GM12891 (cell line): ENCODE data around the gene CPM.
"Not testable (repeated sequence)": the region's sequence is repeated elsewhere in the genome, so short reads cannot be mapped to it uniquely, and the experiment has no call there.

ENCODE experiments used
- DNase-seq: peaks from one replicate; pipeline ENCODE4 v3.0.0; 2011; ENCODE audit warnings: low spot score; ENCODE audit not compliant: insufficient read length
- FAIRE-seq: peaks from 2 replicates; lab custom pipeline; 2011; peaks lifted over from hg19 to GRCh38; lab: Jason Lieb, UNC
- PAX5 ChIP-seq: IDR thresholded peaks from 2 replicates; pipeline ENCODE4 v1.6.1; 2011; ENCODE audit warnings: low read length, moderate library complexity, mild to moderate bottlenecking; ENCODE audit not compliant: insufficient read depth, severe bottlenecking
- POLR2A ChIP-seq: IDR thresholded peaks from 2 replicates; pipeline ENCODE4 v1.6.1; 2011; ENCODE audit warnings: low read depth, low read length, control low read depth
- POLR2AphosphoS5 ChIP-seq: IDR thresholded peaks from 2 replicates; pipeline ENCODE4 v1.6.1; 2011; ENCODE audit warnings: low read depth, low read length, control low read depth
- POU2F2 ChIP-seq: IDR thresholded peaks from 2 replicates; pipeline ENCODE4 v1.6.1; 2011; ENCODE audit warnings: low read depth, mild to moderate bottlenecking, control low read depth, low read length, moderate library complexity
- SPI1 ChIP-seq: IDR thresholded peaks from 2 replicates; pipeline ENCODE4 v1.6.1; 2011; ENCODE audit warnings: low read depth, low read length, control low read depth
- TAF1 ChIP-seq: IDR thresholded peaks from 2 replicates; pipeline ENCODE4 v1.6.1; 2011; ENCODE audit warnings: low read depth, low read length, control low read depth

CPM gene

DNA sequence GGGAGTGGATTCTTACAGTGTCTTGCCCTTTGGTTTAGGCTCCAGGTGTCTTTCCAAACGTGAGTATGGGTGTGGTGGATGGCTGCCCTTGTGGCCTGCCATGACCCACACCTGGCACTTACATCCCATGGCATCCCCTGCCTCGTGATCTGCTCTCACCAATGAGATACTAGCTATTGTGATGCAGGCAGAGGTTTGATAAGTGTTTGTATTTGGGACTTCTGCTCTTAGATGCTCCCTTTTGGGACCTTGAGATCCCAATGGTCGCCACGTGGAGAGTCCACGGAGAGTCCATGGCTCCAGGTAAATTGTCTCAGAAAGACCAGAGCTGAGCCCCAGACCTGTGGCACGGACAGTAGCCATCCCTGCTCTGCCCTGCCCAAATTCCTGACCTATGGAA is 62.5 kb downstream of the CPM start:
- DNase-seq (no peak), FAIRE-seq (no peak)
- no peak for TF ChIP-seq TAF1
- no peak for TF ChIP-seq POU2F2
- TF ChIP-seq SPI1 = no peak
- TF ChIP-seq POLR2AphosphoS5 = no peak
- no peak for TF ChIP-seq PAX5
- TF ChIP-seq POLR2A = no peak

DNA sequence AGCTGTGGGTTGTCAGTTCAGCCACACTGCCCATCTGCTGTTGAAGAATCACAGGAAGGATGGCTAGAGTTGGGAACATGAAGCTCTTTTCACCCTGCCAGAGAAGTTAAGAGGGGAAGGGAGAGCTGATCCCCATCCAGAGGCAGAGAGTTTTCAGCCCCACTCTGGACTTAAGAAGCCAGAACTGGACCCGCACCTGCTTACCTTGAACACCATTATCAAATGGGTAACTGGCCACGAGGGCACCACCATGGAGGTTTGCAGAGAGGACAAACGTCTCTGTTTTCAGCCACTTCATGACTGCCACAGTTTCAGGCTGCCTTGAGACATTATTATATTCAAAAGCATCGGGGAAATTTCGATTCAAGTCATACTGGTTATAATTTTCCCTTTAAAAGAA is 63.0 kb downstream of the CPM start:
- TF ChIP-seq POLR2A (no peak), POLR2AphosphoS5 (no peak), SPI1 (no peak), TAF1 (no peak)
- no peak for DNase-seq
- no peak for FAIRE-seq

DNA sequence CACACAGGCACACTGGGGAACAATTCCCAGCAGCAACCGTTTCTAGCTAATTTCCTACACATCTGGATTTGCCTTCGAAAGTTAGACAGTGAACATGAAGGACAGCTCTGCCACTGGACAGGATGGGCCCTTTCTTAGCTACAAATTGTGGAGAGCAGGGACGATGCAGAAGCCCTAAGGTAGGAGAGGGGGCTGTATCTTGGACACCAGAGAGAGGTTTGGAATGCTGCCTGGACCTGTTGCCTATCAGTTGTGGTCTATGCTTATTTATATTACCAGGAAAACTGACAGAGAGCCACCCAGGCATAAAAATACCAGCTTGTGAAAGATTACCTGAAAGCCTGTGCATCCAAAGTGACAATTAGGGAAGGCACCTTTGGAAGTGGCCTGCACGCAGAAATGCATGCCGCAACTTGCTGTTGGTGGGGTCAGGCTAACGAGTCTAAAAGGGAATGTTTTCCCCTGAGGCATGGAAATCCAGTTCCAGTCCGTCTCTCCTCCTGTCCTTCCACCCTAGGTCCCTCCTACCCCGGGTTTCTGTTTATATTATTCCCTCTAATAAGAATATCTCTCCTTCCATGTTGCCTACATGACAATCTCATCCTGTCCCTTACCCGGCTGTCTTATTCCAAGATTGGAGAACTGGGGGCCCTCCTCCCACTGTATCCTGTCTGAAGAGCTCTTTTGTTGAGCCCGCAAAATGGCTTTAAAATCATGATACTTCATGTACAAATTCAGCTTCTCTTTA is 64.8 kb downstream of the CPM start:
- FAIRE-seq (no peak), DNase-seq (no peak)
- TF ChIP-seq TAF1 = no peak
- no peak for TF ChIP-seq SPI1
- no peak for TF ChIP-seq POLR2A
- no peak for TF ChIP-seq POU2F2

DNA sequence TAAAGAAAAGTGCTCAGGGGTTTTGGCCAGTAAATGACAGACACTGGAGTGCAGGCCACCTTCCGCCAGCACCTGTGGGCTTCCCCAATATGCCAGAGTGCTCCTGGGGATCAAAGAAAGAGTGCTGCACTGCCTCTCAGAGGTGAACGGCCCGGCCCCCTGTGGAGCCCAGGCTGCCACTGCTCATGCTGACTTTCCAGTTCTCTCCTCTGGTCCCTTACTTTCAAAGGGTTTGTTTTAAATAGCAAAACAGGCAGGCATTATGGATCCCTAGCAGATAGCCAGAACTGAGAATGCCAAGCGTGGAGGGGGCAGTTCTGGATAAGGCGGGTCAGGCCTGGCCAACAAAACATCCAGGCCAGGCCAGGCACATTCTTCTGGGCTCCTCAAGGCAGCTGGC is 65.4 kb downstream of the CPM start:
- DNase-seq (no peak), FAIRE-seq (no peak)
- TF ChIP-seq PAX5 (no peak), POLR2A (no peak), POLR2AphosphoS5 (no peak), SPI1 (no peak), TAF1 (no peak), POU2F2 (no peak)

DNA sequence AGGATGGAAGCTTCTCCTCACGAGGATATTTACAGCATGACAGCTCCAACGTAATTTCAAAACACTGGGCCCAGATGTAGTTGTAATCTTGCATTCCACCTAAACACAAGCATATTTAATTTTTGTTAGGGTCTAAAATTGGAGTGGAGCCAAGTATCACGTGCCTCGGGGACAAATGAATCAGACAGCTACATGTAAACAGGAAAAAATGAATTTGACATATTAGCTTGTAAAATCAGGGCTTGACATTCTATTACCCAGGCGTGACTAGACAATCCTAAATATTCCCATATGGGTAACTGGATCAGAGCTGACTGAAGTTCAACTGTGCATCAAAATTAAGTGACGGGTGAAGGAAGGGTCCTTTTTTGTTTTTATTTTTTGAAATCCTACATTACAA is 66.0 kb downstream of the CPM start:
- DNase-seq (no peak), FAIRE-seq (no peak)
- no peak for TF ChIP-seq POLR2A
- no peak for TF ChIP-seq POLR2AphosphoS5
- no peak for TF ChIP-seq PAX5
- TF ChIP-seq POU2F2 = no peak
- TF ChIP-seq SPI1 = no peak
- TF ChIP-seq TAF1 = no peak

DNA sequence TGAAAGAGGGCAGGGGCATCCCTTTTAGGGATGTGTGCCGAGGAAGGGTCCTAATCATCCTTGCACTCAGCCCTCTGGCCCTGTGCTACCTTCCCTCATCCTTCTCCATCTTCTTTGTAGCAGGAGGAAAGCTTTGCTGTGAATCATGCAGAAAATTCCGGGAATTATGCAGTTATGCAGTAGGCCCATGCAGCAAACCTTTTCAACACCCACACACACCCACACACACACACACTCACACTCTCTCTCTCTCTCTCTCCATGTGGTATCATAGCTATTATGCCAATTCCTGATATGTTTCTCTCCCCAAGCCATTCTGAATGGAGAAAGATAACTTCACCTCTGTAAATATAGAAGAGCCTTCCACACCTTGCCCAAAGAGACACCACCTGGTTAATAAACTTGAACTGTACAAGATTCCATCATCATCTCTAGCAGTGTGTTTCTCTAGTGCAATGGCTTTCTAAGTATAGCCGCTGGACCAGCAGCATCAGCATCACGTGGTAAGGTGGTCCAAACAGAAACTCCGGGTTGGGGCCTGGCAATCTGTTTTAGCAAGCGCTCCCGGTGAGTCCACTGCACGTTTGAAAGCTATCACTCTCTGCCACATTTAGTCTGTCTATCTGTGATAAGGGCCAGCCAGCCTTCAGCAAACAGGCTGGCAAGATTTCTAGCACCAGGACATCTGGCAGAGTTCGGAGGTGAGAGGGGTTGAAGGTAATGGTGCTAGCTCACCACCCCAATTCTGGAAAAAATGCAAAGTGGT is 67.4 kb downstream of the CPM start:
- DNase-seq (no peak), FAIRE-seq (no peak)
- TF ChIP-seq POLR2AphosphoS5 = no peak
- no peak for TF ChIP-seq POLR2A
- no peak for TF ChIP-seq PAX5
- TF ChIP-seq POU2F2 = no peak
- no peak for TF ChIP-seq TAF1
- no peak for TF ChIP-seq SPI1

DNA sequence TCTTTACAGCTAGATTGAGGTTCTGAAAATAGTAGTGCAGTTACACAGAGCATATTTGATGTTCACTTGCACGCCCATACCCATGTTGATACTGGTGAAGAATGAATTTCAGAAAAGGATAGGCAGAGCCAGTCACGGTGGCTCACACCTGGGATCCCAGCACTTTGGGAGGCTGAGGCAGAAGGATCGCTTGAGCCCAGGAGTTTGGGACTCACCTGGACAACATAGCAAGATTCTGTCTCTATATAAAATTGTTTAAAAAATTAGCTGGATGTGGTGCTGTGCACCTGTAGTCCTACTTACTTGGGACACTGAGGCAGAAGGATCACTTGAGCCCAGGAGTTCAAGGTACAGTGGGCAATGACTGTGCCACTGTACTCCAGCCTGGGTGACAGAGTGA is 68.4 kb downstream of the CPM start:
- TF ChIP-seq TAF1 = no peak
- no peak for TF ChIP-seq POU2F2
- no peak for TF ChIP-seq PAX5
- TF ChIP-seq POLR2AphosphoS5 = no peak
- no peak for TF ChIP-seq SPI1
- TF ChIP-seq POLR2A = no peak
- DNase-seq (no peak), FAIRE-seq (no peak)

DNA sequence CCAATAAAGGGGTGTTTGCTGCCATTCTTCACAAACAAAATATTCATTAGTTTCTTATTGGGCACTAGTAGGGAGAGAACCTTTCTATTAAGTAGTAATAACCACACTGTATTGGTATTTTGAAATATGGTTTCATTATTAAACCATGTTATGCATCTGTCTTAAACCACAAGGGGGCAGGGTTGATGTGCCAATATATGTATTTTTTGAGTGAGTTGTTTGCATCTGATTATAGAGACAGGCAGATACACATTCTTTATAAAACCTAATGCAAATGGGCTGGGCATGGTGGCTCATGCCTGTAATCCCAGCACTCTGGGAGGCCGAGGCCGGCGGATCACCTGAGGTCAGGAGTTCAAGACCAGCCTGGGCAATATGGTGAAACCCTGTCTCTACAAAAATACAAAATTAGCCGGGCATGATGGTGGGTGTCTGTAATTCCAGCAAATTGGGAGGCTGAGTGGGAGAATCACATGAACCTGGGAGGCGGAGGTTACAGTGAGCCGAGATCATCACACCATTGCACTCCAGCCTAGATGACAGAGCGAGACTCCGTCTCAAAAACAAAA is 69.0 kb downstream of the CPM start:
- FAIRE-seq = not testable (repeated sequence)

DNA sequence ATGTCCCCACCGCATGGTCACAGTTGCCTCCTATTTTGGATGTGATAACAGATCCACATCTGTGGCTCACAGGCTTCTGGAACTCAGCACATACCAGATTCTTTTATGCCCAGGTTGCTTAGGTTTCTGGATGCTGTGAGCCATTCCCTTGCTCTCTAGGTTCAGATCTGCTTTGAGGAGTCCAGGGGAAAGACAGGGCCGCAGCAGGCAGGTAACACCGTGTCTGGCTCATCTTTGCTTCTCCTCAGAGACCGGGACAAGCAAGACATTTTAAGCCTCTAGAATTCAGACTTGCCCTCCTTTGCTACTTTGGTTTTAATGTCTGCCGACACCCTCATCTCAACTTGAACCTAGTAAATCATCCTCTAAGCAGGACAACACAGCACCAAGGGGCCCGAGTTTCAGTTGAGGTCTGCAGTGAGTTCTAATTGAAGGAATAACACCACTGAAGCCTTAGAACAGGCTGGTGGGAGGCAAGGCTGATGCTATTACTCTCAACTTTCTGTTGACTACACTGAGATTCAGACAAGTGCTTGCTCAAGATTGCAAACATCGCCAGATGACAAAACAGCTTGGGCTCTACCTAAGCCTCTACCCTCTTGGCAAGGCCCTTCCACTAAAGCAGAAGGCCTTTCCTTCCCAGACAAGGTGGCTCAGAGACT is 69.7 kb downstream of the CPM start:
- FAIRE-seq = no peak
- no peak for DNase-seq
- no peak for TF ChIP-seq POU2F2

More for the DNA sequence above, 69.0 kb downstream of the CPM start:
- not testable (repeated sequence) for DNase-seq
